Stimulated activated CD8-positive, alpha-beta memory T cell treated with anti-CD3 and anti-CD28 coated beads, Interleukin-7, amount 100 ng/mL, for 4 hours (primary cell): ENCODE measurements around the gene NKX2-1.
"Not testable (repeated sequence)": the region's sequence is repeated elsewhere in the genome, so short reads cannot be mapped to it uniquely, and the experiment has no call there.

Experiments used
- DNase-seq, 2 donors: peaks; one replicate each; pipeline ENCODE4 v3.0.0-alpha.2; 2020; ENCODE audit warnings: low read depth in 2 of 2

The NKX2-1 gene

GRCh38 chr14:36505181-36505815 is 14.7 kb downstream of the NKX2-1 start:
- DNase-seq, result no peak

DNA sequence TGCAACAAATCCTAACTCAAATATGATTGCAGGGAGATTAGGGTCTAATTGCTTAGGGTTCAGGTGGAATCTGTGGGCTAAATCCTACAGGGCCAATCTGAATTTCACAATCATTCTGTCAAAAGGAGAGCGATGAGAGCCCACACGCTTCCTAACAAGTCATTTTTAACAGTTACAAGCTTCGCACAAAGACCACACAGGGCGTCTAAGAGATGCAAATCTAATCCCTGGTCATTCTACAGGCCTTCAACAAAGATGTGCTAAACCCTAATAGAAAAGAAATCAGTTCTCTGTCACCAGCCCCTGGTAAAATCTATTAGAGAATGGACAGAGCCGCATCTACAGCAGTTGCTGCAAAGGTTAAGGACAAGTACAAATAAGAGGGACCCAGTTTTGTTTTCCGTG is 15.3 kb downstream of the NKX2-1 start:
- no peak for DNase-seq

- no peak for DNase-seq
These were observed 16.0 kb downstream of the NKX2-1 start for GRCh38 chr14:36503771-36504741.

DNA sequence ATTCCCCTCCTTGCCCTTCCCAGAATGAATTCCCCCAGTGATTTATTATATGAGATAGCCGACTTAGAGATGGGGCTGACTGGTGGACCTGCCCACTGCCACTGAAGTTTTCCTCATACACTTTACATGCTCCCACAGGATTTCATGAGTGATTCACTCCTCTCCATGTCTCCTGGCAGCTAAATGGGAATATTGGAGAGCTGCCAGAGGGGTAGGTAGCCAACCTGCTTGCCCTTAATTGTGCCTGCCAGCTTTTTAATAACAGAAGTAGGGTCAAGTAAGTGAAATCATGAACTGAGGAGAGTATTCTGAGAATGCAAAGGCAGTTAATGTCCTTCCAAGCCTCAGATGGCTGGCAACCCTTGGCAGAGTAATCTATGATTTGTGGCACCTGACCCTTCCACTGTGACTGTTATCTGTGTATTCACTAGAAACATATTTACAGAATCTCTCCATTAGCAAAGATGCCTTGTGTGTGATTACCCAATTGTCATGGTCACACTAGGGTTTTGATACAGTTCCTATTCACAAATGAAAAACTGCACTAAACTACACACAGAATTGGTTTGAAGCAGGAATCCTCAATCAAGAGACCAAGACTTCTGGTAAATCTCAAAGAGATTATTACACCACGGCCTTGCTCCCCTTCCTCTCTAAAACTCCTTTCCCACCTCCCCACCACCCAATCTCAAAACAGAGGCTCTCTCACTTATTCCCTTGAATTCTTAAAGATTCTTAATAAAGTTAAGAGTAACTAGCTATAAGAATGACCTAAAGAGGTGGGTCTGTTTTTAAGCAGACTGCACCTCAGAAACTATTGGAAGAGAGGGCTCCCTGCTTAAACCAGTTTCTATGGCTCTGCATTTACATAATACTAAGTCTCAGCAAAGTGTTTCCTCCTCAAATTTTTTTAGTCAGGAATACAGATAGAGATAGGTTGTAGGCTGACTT is 17.2 kb downstream of the NKX2-1 start:
- no peak for DNase-seq

GRCh38 chr14:36498938-36499337 is 21.1 kb downstream of the NKX2-1 start:
- no peak for DNase-seq

- no peak for DNase-seq
These were observed 23.7 kb downstream of the NKX2-1 start for GRCh38 chr14:36496346-36496745.

- no peak for DNase-seq
These were observed 24.4 kb downstream of the NKX2-1 start for GRCh38 chr14:36495666-36496065.

DNA sequence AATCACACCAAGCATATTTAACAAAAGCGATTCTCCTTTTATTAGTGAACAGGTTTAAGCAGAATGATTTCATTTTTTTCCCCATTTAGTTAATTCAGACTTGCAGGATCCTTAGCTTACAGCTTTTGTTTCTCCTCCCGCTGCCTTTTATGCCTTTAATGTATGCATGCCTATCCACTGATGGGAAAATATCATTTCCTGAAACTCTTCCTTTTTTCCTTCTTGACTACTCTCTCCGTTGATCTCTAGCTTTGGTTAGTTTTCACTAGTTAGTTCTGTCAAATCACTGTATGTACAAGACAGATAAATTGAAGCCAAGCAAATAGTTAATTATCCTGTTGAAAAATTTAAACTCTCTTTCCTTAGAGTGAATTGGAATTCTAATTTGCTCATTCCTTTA is 26.3 kb downstream of the NKX2-1 start:
- DNase-seq, result no peak

- DNase-seq, result no peak
These were observed 34.3 kb downstream of the NKX2-1 start for GRCh38 chr14:36485773-36486172.

DNA sequence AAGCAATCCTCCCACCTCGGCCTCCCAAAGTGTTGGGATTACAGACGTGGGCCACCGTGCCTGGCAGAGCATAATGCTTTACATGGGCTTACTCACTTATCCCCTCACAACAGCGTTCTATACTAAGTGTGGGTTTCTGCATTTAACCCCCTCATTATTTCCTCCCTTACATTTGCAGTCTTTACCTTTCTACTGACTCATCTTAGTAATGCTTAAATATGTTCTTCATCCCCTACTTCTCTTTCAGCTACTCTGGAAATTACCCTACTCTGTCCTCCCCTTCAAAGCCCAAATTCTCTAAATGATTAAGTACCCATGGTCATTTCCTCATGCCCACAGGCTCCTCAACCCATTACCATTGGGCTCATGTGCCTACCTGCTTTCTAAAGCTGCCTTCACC is 40.7 kb downstream of the NKX2-1 start:
- no peak for DNase-seq

DNA sequence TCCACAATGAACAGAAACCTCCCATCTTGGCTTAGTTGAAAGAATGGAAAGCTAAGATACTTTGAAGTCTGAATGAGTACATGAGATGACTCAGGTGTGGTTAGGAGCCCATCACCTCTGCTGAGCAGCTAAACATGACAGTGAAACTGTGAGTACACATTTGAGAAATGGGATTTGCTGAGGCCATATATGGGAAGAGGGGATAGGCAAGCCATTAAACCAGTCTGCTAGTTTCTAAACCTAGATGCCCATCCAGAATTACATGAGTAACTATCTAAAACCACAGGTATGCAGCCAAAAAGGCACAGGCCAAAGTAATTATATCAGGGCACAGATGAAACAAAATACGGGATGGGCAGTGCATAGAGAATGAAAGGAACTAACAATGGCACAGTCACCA is 41.2 kb downstream of the NKX2-1 start:
- DNase-seq, result no peak

DNA sequence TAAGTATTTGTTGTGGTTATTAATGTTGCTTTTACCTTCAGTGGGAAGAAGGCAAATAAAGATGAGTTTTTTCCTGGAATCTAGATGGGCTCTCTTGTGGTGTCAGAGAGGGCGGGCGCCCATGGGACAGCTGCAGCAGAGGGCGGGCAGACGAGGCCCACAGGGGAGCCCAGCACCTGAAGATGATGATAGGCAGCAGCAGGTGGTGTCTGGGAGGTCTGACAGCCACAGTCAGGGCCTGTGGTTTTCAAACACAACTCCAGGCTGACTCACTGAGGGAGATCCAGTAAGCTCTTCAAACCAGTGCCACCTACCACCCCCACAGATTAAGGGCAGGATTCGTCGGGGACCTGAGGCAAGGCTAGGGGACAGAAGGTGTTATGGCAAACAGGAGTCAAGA is 42.8 kb downstream of the NKX2-1 start:
- DNase-seq, result no peak

DNA sequence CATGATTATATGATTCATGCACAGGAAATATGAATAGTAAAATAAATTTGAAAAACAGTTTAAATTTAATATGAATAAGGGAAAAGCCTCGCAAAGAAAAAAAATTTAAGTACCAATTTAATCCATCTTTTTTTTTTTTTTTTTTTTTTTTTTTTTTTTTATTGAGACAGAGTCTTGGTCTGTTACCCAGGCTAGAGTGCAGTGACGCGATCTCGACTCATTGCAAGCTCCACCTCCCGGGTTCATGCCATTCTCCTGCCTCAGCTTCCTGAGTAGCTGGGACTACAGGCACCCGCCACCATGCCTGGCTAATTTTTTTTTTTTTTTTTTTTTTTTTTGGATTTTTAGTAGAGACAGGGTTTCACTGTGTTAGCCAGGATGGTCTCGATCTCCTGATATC is 44.0 kb downstream of the NKX2-1 start:
- DNase-seq, result not testable (repeated sequence)

- DNase-seq, result no peak
These were observed 45.4 kb downstream of the NKX2-1 start for GRCh38 chr14:36474593-36474992.

GRCh38 chr14:36471431-36471830 is 48.6 kb downstream of the NKX2-1 start:
- DNase-seq, result no peak

DNA sequence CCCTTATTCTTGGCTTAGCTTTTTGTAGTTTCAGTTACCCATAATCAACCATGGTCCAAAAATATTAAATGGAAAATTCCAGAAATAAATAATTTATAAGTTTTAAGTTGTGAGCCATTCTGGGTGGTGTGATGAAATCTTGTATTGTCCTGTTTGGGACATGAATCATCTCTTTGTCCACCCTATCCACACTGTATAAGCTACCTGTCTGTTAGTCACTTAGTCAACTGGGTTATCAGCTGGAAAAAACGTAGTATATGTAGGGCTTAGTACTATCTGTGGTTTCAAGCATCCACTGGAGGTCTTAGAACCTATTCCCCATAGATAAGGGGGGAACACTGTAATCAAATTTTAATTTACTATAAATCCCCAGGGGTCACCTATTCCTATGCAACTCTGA is 52.7 kb downstream of the NKX2-1 start:
- no peak for DNase-seq
